GM21367 (cell line): ENCODE results near the gene CRCP.
"Not testable (repeated sequence)": the region's sequence is repeated elsewhere in the genome, so short reads cannot be mapped to it uniquely, and the experiment has no call there.

Source experiments
- ATAC-seq: cut with Tn5 transposase; IDR thresholded peaks from one replicate; pipeline ENCODE4 v1.9.1; 2021; ENCODE audit not compliant: unreplicated experiment

CRCP gene

DNA sequence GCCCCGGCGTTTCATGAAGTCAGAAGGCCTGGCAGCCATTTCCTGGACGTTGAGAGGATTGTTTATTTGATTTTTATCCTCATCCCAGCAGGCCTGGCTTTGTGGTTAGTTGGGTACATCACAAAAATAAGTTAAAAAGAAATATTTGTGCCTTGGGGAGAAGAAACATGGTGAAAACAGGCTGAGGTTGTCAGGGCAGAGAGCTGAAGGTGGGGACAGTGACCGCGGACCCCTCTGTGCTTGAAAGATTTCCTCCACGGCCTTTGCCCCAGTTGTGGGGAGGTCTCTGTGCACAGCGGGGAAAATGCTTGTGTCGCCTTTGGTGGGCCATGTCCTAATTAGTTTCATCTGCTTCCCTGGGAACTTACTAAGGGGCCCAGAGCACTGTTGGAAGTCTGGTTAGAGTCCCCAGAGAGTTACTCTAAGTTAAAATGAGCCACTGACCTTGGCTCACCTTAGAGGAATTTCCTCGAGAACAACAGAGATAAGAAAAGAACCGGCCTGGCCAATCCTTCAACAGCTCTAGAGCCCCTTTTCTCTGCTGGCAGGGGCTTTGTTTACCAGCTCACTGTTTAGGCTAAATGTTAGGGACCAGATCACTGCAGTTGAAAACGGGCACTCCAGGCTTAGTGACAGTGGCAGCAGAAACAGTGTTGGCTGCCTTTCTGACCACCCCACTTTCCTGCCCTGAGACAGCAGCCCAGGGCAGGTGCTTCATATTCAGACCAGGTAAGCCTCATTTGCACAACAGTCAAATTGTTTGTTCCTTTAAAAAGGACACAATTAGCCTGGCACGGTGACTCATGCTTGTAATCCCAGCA, 37.9 kb downstream of the CRCP start:
- no peak for ATAC-seq

- ATAC-seq, result no peak
Measured at GRCh38 chr7:66153691-66154090, 39.0 kb downstream of the CRCP start.

GRCh38 chr7:66156035-66156434, 41.4 kb downstream of the CRCP start:
- not testable (repeated sequence) for ATAC-seq

DNA sequence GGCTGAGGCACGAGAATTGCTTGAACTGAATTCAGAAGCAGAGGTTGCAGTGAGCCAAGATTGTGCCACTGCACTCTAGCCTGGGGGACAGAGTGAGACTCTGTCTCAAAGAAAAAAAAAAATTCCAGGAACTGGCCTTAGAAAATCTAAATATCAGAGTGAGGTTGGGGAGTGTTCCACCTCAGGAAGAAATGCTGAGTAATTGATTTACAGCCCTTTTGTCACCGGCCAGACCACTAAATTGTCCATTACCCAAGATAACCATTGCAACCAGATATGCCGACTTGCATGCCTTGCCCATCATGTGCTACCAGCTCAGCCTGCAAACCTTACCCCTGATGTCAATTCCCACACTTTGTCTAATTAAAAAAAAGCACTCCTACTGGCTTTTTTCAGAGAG, 42.4 kb downstream of the CRCP start:
- ATAC-seq, result no peak

GRCh38 chr7:66162622-66163021, 48.0 kb downstream of the CRCP start:
- no peak for ATAC-seq

DNA sequence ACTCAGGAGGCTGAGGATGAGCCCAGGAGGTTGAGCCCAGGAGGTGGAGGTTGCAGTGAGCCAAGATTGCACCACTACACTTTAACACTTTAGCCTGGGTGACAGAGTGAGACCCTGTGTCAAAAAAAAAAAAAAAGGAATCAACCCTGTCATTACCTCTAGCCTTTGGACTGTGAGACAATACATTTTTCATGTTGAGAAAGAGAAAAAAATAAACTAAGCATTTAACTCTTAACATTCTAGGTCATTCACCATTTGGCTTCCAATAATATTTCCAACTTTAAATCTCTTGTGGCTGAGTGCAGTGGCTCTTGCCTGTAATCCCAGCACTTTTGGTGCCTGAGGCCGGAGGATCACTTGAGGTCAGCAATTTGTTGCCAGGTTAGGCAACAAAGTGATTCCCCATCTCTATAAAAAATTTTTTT, 48.6 kb downstream of the CRCP start:
- ATAC-seq, result no peak

GRCh38 chr7:66164356-66164755, 49.7 kb downstream of the CRCP start:
- ATAC-seq, result no peak

GRCh38 chr7:66167773-66168387, 53.2 kb downstream of the CRCP start:
- ATAC-seq, result no peak

DNA sequence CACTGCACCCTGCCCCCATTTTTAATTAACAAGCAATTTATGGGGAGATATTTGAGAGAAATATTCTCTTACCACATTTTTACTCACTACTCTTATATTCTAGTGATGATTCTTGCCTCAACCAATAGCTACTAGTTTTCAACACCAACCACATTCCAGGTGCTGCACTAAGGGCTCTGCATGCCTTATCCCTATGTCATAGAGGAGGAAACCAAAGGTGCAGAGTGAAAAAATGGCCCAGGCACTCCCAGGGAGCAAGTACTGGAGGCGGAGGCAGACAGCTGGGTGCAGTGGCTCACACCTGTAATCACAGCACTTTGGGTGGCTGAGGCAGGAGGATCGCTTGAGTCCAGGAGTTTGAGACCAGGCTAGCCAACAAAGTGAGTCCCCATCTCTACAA, 55.0 kb downstream of the CRCP start:
- no peak for ATAC-seq

DNA sequence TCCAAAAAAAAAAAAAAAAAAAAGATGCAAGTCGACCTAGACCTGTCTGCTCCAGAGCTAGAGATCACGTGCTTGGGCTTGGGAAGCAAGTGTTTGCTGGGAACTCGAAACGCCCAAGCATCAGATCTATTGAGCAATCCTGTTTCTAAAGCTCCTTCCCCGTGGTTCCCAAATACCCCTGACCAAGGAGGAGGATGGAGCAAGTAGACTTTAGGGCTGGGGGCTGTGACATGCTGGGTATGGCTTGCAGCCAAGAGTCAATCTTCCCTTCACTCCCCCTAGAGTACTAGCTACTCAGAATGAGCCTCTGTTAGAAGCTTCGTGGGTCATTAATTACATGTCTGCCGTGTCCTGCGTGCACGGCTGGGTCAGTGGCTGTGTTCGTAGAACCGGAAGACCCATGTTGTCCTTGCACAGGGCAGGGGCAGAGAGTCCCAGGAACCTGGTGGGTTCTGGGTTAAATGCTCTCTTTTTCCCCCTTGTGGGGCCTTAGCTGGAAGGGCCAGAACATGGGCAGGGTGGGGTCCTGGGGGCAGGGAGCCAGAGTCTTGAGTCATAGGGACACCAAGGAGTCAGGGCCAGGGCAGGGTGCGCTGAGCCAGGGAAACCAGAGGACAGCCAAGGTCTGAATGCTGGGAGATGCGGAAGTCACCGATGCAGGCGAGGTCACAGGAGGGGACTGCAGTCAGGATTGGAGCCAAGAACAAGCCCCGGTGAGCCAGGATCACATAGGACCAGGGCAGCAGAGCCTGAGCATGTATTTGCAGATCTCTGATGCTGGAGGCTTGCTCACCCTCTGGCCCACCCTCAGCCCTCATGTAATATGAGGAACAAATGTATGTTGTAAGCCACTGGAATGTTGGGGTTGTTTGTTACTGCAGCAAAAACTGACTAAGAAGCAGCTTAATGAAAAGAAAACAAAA, 55.9 kb downstream of the CRCP start:
- no peak for ATAC-seq

- ATAC-seq, result not testable (repeated sequence)
Measured at GRCh38 chr7:66172536-66173401, 58.1 kb downstream of the CRCP start.

- no peak for ATAC-seq
Measured at GRCh38 chr7:66173856-66174255, 59.2 kb downstream of the CRCP start.

GRCh38 chr7:66175006-66175405, 60.4 kb downstream of the CRCP start:
- not testable (repeated sequence) for ATAC-seq

DNA sequence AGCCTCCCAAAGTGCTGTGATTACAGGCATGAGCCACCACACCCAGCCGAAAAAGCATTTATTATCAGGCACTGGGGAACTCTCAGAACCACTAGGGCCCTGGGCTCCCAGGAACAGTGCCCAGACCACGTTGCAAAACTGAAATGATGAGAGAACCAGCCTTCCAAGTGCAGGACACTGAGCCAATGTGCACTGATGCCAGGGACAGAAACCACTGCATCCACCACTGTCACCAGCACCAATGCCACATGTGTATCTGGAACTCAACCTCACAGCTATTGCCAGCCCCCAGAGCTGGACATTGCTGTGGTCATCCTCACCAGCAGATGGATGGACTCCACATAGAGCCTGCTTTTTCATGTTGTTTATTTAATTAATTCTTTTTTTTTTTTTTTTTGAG, 62.3 kb downstream of the CRCP start:
- no peak for ATAC-seq

GRCh38 chr7:66178258-66178657, 63.6 kb downstream of the CRCP start:
- no peak for ATAC-seq

GRCh38 chr7:66181329-66181728, 66.7 kb downstream of the CRCP start:
- ATAC-seq, result no peak

- ATAC-seq, result no peak
Measured at GRCh38 chr7:66181845-66182244, 67.2 kb downstream of the CRCP start.

DNA sequence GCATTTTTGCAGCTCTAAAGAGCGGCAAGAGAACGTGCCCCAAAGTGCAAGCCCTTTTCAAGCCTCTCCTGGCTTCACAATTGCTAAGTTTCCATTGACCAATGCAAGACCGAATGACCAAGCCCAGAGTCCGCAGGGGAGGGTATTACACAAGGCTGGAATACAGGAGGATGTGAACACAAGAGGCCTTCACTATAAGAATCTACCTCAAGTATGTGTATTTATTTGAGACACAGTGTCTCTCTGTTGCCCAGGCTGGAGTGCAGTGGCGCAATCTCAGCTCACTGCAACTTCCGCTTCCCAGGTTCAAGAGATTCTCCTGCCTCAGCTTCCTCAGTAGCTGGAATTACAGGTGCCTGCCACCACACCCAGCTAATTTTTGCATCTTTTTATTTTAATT, 68.3 kb downstream of the CRCP start:
- ATAC-seq, result no peak

DNA sequence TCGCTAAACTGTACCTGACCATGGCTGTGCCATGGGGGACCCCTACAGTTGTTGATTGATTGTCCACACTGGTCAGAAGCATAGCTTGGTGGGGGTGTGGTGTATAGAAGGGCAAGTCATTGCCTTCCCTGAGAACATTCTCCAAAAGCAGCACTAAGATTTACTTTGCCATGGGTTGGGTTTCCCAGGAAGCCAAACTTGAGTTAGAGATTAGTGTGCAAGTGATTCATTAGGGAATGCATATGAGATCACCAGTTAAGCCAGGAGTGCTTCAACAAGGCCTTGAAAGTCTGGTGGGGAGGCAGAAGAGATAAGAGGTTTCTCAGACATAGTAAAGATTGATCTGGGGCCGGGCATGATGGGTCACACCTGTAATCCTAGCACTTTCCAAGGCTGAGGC, 69.1 kb downstream of the CRCP start:
- ATAC-seq, result no peak

DNA sequence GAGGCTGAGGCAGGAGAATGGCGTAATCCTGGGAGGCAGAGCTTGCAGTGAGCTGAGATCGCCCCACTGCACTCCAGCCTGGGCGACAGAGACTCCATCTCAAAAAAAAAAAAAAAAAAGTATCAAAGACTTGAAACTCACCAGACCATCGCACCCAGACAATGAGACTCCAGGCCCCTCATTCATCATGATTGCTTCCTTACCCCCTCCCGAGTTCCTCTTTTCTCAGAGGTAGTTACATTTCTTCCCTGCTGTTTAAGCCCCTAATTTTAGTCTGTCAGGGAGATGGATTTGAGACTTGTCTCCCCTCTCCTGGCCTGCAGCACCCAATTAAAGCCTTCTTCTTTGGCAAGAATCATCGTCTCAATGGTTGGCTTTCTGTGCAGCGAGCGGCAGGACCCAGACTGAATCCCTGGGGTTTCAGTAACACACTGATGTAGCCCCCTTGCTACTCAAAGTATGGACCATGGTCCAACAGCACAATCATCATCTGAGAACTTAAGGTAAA, 71.1 kb downstream of the CRCP start:
- ATAC-seq, result no peak
